LNCaP clone FGC (cell line): Measurements from ENCODE around the gene PBX1.

Source experiments
- DNase-seq: peaks from one replicate; pipeline ENCODE4 v3.0.0-alpha.2; 2011; ENCODE audit warnings: low read depth
- H3K4me3 ChIP-seq: 2 replicates; pipeline ENCODE4 v1.5.1; 2011; ENCODE audit warnings: mild to moderate bottlenecking, low read depth, low read length, control low read depth
- TF ChIP-seq, protein P1 (sequence below): IDR thresholded peaks from 2 replicates; pipeline ENCODE4 v1.5.1; 2012; ENCODE audit warnings: mild to moderate bottlenecking; ENCODE audit not compliant: control insufficient read depth, insufficient read depth; ENCODE audit errors: extremely low read depth

PBX1 gene

DNA sequence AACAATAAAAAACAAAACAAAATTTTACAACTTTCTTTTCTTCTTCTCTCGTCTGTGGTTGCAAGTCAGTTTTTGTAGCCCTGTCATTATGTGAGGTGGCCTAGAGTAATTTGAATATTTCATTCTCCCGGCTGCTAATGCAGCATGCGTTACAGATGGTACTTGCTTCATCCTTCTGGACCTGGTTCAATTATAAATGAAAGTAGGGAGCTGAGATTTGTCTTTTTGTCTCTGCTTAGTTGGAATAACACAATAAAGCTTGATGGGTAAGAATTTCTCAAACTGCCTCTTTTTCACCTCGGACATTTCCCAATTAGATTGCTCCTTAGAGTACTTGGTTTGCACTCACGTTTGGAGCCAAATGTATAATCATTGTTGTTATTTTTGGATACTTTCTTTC is 201.6 kb downstream of the PBX1 start:
- H3K4me3 ChIP-seq, result no peak overlapping the region
- TF ChIP-seq, protein P1, sequence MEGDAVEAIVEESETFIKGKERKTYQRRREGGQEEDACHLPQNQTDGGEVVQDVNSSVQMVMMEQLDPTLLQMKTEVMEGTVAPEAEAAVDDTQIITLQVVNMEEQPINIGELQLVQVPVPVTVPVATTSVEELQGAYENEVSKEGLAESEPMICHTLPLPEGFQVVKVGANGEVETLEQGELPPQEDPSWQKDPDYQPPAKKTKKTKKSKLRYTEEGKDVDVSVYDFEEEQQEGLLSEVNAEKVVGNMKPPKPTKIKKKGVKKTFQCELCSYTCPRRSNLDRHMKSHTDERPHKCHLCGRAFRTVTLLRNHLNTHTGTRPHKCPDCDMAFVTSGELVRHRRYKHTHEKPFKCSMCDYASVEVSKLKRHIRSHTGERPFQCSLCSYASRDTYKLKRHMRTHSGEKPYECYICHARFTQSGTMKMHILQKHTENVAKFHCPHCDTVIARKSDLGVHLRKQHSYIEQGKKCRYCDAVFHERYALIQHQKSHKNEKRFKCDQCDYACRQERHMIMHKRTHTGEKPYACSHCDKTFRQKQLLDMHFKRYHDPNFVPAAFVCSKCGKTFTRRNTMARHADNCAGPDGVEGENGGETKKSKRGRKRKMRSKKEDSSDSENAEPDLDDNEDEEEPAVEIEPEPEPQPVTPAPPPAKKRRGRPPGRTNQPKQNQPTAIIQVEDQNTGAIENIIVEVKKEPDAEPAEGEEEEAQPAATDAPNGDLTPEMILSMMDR, result no peak
- no peak for DNase-seq

DNA sequence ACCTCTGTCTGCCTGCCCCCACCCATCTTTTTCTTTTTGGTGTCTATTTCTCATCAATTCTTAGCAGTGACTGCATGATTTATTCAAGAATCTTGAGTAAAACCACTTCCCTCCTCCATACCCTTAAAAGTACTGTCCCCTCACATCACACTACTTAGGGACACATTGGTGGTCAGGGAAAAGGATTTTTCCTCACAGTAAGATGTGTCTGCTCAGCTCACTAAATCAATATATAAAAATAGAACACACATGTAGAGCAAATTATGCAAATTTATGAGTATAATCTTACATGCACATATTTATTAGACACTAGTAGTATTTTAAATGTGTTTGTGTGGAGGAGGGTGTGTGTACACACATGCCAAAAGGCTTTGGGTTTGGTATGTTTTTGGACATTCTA is 202.0 kb downstream of the PBX1 start:
- no peak for DNase-seq
- TF ChIP-seq, protein P1, result no peak
- no peak overlapping the region for H3K4me3 ChIP-seq

DNA sequence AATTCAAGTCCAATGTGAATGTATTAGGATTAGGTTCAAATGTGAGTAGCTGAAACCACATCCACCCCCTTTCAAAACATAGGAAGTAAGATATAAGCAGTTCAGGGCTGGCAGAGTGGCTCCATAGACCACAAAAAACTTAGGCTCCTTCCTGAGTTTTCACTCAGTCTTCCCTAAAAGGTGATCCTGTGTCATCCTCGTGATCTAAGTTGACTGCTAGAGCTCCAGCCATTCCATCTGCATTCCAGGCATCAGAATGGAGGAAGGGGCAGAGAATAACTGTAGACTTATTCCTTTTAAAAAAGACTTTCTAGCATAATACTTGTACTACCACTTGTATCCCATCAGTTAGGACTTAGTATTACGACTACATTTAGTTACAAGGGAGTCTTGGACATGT is 204.1 kb downstream of the PBX1 start:
- no peak overlapping the region for H3K4me3 ChIP-seq
- no peak for DNase-seq
- TF ChIP-seq, protein P1, result no peak

DNA sequence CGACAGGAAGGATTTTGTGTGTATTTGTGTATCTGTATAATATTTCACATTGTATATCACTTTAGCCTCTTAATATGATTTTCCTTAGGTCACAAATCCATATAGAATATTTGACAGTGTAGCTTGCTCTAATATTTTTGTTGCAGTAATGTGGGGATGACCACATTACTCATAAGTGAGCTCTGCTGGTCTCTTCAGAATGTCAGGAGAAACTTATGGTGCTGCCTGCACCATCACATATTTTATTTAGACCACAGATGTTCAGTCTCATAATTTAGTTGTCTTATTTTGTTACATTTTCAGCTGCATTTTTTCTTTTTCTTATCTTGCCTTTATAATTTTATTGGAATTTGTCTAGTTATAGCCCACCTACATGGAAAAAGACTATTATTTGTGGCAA is 205.3 kb downstream of the PBX1 start:
- TF ChIP-seq, protein P1, result no peak
- no peak overlapping the region for H3K4me3 ChIP-seq
- DNase-seq, result no peak

DNA sequence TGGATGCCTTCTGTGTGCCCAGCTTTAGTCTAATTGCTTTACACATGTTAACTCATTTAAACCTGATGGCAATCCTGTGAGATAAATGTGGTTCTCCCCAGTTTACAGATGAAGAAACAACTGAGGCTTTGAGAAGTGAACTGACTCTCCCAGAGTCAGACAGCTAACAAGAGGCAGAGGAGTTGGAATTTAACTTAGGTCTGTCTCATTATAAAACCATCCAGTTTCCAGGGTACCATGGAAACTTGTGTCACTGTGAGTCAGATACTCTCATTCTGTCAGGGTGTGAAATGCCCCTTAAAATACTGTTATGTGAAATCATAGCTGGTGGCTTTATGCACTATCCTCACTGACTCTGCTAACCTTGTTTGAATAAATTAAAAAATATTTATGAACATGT is 206.6 kb downstream of the PBX1 start:
- TF ChIP-seq, protein P1, result no peak
- no peak for DNase-seq
- H3K4me3 ChIP-seq, result no peak overlapping the region

DNA sequence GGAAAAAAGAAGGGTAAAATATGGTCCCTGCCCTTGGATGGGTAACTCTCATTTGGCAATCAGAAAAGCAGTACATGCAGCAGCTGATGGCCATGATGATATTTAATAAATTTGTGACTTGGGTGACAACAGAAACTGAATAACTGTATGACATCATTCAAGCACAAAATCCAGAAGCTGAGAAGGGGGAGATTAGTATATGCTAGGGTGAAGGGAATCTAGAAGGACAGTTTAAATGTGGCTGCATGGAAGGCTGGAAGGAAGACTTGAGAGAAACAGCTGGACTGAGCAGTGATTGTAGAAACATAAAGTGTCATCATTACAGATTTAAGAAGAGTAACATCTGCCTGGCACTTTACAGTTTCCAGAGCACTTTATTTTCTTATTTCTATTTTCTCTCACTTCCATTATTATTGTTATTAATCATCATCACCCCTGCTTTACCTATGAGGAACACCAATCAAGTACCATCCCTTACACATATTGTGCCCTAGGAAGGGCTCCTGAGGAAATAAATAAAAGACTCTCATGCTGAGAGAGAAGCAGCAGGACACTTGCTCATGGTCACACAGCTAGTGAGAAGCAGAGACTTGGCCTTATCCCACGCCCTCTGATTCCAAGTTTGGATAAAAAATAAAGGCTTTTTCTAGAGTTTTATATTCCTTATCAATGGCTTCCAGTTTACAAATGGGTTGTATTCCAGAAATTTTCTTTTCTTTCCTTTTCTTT is 207.2 kb downstream of the PBX1 start:
- TF ChIP-seq, protein P1, result no peak
- no peak overlapping the region for H3K4me3 ChIP-seq
- no peak for DNase-seq
